CD4-positive, alpha-beta T cell treated with Interleukin-2 at 100 ng/mL for 4 hours (primary cell): ENCODE measurements around the gene PRPH2.
"Not testable (repeated sequence)": the region's sequence is repeated elsewhere in the genome, so short reads cannot be mapped to it uniquely, and the experiment has no call there.

ENCODE experiments used
- DNase-seq: peaks from one replicate; pipeline ENCODE4 v3.0.0-alpha.2; 2020; ENCODE audit warnings: low spot score

The PRPH2 gene

DNA sequence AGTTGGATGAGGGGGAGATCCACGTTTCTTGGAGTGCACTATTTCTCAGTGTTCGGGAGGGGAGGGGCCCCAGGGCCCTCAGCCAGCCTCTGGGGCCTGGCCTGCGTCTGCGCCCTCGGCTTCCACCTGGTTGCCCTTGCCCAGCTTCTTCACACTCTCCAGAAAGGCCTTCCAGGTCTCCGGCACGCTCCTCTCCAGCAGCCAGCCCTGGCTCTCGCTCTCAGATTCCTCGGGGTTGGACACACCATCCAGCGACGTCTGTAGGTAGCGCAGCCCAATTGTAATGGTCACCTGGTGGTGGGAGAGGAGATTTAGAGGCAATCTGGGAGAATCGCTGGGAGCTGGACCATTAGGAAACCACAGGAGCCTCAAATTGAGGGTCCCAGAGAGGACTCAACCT, 24.2 kb downstream of the PRPH2 start:
- no peak for DNase-seq

DNA sequence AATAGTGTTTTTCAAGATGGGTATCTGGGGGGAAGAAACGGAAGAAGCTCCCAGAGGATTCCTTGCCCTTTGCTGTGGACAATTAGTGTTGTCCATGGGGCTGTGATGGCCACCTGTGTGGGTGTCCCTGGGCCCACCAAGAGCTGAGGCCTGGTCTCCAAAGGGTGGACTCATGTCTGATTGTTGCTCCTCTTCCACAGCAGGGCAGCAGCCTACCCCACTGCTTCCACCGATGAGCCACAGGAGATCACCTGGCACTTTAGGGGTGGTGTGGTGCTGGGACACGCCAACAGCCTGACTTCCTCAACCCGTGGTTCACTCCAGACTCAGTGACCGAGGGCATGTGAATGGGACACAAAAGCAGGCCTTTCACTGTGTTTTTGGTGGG, 25.1 kb downstream of the PRPH2 start:
- DNase-seq, result no peak

DNA sequence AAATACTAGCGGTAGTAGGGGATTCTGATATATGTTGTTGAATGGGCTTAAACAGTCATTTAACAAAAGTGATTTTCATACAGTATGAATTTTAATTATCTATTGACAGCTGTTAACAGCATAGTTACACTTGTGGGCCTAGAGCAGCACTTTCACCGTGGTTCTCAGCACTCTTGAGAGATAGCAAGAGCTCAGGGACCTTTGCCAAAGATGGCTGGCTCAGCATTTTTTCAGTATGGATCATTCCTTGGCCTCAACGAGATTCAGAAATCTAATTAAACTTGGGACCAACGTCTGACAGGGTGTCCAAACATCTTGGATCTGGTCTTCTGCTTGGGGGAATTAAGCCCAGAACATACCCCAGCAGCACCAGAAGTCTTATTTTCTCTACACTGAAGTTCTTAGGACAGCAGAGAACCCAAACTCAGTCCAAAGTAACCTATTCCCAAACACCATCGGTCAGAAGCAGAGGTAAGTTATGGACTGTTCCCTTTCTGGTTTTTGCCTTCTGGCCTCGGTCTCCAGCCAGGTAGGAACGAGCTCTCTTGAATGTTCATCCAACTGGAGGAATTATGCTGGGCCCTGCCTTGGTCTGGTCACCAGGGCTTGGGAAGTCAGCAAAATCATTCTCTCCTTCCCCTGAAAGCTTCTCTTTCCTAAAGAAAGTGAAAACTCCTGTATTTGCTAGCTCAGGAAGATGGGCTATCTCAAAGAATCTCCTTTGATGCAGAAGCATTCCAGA, 25.7 kb downstream of the PRPH2 start:
- no peak for DNase-seq

GRCh38 chr6:42694586-42694985, 27.8 kb downstream of the PRPH2 start:
- DNase-seq, result no peak

DNA sequence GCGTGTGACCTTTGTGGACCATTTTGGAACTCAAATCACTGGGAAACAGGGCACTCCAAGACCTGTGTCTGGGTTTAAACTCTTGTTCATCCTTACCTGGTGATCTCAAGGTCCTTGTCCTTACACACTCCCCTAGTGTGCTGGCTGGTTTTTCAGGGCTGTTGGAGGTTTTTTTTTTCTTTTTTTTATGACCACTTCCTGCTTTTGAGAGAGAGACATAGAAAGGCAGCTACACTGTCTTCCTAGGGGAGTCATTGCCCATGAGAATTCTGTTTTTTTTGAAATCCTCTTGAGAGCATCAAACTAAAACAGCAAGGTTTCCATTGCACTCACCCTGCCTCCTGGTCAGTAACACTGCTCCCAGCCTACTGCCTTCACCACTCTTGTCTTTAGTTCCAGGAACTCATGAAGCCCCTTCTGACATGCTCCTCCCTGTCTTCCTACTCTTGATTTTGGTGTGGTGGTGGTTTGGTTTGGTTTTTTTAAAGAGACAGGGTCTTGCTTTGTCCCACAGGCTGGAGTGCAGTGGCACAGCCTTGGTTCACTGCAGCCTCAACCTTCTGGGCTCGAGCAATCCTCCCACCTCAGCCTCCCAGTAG, 28.6 kb downstream of the PRPH2 start:
- peak; percentile 0 for DNase-seq

- DNase-seq, result no peak
Measured at GRCh38 chr6:42692137-42692911, 30.1 kb downstream of the PRPH2 start.

- no peak for DNase-seq
Measured at GRCh38 chr6:42690872-42691271, 31.5 kb downstream of the PRPH2 start.

DNA sequence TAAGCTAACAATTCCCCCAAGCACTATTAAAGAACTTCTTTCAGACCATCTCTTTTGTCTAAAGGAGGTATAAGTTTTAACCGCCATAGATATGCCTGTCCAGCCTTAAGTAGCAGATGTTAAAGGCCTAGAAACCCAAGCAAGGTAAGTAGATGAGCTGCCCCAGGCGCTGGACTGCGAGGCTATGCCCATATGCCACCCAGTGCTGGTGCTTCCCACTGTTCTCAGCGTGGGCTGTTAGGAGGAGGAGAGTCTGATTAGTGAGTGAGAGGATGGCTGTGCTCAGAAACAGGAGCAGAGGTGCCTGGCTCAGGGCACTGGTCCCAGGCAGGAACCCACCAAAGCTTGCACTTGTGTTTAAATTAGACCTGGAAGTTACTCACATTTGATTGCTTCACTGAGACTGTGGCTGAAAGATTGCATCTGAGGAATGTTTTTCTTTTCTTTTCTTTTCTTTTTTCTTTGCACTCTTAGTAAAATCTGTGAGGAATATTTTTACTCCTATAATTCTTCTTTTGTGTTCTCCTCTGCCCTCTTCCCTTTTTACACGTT, 32.2 kb downstream of the PRPH2 start:
- no peak for DNase-seq

DNA sequence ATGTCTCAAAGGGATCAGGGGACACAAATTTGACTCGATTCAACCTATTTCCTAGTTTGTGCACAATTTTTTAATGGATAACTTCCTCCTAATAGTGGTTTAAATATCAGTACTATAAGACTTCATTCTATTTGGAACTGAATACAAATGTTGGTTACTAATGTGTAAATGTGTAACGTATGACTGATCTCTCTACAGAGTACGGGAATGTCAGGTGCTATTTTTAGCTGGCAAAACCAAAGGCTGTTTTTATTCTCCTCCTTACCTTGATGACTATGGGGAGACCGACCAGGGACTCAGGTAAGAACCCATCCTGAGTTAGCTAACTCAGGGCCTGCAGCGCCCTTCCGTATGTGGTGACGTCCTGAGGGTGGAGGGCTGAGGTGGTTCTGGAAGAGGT, 33.0 kb downstream of the PRPH2 start:
- DNase-seq, result no peak

DNA sequence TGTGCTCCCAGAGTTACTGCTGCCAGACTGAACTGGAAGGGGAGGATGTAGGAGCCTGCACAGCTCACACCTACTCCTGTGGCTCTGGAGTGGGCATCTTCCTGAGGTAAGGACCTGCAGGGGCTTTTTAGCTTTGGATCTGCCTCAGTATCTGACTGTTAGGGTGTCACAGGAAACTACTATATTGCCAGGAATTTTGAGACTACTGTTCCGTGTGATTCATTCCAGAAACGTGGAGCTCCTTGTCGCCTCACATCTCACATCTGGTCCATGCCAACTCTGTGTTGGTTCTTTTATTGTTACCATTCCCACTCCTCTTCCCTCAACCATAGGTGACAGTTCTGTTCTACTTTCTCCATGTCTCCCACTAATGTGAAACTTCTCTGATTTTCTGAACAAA, 34.1 kb downstream of the PRPH2 start:
- DNase-seq, result no peak

- no peak for DNase-seq
Measured at GRCh38 chr6:42679358-42679757, 43.0 kb downstream of the PRPH2 start.

GRCh38 chr6:42674780-42675179, 47.6 kb downstream of the PRPH2 start:
- DNase-seq, result no peak

DNA sequence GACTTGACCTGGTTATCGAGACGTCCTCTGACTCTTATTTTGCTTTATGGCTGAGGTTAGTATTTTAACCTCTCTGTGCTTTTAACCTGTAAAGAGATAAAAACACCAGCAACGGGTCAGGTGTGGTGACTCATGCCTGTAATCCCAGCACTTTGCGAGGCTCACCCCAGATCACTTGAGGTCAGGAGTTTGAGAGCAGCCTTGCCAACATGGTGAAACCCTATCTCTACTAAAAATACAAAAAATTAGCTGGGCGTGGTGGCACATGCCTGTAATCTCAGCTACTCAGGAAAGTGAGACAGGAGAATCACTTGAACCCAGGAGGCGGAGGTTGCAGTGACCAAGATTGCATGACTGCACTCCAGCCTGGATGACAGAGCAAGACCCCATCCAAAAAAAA, 48.0 kb downstream of the PRPH2 start:
- not testable (repeated sequence) for DNase-seq

DNA sequence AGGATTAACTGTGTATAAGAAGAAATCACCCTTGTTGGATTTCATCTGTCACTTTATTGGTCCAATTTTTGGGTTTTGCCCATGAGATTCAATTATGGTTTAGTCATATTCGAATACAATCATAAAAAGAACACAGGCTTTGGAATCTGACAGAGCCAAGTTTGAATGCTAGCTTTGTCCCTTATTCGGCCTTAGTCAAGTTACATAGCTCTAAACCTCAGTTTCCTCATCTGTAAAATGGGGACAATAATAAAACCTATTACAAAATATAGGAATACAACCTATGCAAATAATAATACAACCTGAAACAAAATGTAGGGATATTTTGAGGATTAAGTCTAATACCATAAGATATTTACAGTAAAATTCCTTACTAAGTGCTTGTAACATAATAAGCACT, 57.7 kb downstream of the PRPH2 start:
- DNase-seq, result no peak

DNA sequence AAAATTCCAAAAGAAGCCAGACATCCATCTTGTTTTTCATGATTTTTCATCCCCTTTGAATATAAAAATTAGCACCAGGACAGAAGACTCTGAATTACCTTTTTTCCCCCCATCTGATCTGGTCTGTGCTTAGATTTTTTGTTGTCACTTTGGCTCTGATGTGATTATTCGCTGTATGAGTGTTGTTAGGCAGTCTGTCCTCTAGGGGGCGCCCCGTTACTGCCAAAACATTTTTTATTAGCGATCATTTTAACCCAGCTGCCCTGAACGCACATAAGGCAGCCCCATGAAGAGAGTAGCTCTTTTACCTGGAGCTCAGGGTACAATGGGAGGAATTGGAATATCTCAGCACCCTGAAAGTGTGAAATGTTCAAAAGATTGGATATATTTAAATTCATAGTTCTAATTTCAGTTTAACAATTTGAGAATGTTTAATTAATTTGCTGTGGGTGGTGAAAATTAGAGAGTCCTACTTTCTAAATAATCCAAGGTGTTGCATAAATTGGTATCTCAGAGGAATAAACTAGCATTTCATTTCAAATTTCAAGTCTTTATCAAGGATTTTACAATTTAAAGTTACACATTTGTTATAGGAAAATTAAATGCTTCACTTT, 60.8 kb downstream of the PRPH2 start:
- DNase-seq, result peak; percentile 89

GRCh38 chr6:42659806-42660205, 62.6 kb downstream of the PRPH2 start:
- no peak for DNase-seq

DNA sequence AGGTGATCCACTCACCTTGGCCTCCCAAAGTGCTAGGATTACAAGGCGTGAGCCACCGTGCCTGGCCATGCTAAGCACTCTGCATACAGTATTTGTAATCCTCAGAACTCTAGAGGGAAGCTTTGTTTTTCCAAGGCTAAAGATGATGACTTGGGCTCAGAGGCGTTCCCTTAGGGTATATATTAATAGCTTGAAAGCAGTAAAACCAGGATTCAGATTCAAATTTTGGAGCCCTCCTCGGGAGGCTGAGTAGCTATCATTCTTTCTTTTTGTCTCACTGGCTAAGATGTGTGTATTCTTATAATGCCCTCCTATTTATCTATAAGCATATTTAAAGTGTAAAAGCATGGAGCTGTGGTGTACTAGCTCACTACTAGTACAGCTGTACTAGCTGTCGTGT, 68.5 kb downstream of the PRPH2 start:
- no peak for DNase-seq

DNA sequence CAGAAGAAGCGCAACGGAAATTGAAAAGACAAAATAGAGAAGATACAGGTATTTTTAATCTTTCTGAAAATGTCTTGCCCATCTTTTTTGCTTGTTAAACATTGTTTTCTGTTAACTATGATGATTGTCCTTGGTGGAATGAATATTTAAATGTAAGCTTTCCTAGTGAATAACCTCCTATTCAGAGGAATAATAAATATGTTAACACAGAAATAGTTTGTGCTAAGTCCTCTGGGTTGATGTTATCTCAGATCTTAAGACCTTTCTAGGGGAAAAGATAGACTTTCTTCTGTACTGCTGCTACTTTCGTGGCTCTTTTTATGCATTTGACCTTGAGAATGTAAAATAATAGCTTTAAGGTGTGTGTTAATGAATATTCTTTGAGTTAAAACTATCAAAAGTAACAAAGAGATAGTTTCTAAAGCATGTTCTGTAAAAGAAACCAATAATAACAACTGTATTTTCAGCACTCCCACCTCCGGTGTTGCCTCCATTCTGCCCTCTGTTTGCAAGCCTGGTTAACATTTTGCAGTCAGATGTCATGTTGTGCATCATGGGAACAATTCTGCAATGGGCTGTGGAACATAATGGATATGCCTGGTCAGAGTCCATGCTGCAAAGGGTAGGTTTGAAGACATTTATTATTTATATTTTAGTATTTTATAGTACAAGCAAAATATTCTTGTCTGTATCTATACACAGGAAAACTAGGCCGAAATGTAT, 70.2 kb downstream of the PRPH2 start:
- DNase-seq, result no peak
